Liver (tissue), 3 donors: ENCODE data around the gene TCAP.

ENCODE experiments used
- CTCF ChIP-seq: fragments of 150-350 bp; IDR thresholded peaks from 2 replicates; pipeline ENCODE4 v1.5.1; 2017; ENCODE audit warnings: improper control_type of control experiment, low read depth, low read length; ENCODE audit not compliant: missing input control
- EGR1 ChIP-seq, 2 donors: IDR thresholded peaks; 2 replicates each; pipeline ENCODE4 v1.6.1; 2016 to 2018; ENCODE audit warnings: antibody characterized with exemption in 2 of 2, low read depth in 2 of 2
- JUND ChIP-seq, 2 donors: IDR thresholded peaks; 2 replicates each; pipeline ENCODE4 v1.6.1; 2016; ENCODE audit warnings: antibody characterized with exemption in 2 of 2
- NR2F2 ChIP-seq: IDR thresholded peaks from 2 replicates; pipeline ENCODE4 v1.6.1; 2016; ENCODE audit warnings: antibody characterized with exemption
- RAD21 ChIP-seq, 2 donors: IDR thresholded peaks; 2 replicates each; pipeline ENCODE4 v1.6.1; 2016; ENCODE audit warnings: antibody characterized with exemption in 2 of 2, mild to moderate bottlenecking in 2 of 2
- SP1 ChIP-seq: IDR thresholded peaks from 2 replicates; pipeline ENCODE4 v1.6.1; 2018; ENCODE audit warnings: antibody characterized with exemption, mild to moderate bottlenecking
- donor health status: healthy.
- donor health status: healthy.

GRCh38 chr17:39641097-39641496 lies 24.1 kb upstream of the TCAP start:
- TF ChIP-seq EGR1 (IDR thresholded peaks at IDR 0.05; ENCODE audit: low read depth in 2 of 2) = no peak
- no peak for TF ChIP-seq RAD21 (IDR thresholded peaks at IDR 0.05)
- no peak for TF ChIP-seq CTCF
- TF ChIP-seq JUND (IDR thresholded peaks at IDR 0.05) = no peak
- no peak for TF ChIP-seq NR2F2
- no peak for TF ChIP-seq SP1
